ENCODE measurements around the gene KIZ. TPM values are rescaled to one million over a fixed set of nuclear protein-coding genes. Genes with fewer than 3 reads are reported as not detected.

The KIZ gene, protein sequence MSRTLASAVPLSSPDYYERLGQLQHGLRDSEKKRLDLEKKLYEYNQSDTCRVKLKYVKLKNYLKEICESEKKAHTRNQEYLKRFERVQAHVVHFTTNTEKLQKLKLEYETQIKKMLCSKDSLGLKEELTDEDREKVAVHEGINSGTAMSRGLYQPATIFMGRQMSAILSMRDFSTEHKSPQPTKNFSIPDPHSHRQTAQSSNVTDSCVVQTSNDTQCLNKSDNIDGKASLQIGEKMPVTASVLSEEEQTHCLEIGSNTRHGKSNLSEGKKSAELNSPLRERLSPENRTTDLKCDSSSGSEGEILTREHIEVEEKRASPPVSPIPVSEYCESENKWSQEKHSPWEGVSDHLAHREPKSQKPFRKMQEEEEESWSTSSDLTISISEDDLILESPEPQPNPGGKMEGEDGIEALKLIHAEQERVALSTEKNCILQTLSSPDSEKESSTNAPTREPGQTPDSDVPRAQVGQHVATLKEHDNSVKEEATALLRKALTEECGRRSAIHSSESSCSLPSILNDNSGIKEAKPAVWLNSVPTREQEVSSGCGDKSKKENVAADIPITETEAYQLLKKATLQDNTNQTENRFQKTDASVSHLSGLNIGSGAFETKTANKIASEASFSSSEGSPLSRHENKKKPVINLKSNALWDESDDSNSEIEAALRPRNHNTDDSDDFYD
- total RNA-seq (2022; extraction: Qiagen RNA extraction; ENCODE audit: low read depth), result 3.8 to 6.2 TPM (median 4.4 TPM) in 5 replicates

DNA sequence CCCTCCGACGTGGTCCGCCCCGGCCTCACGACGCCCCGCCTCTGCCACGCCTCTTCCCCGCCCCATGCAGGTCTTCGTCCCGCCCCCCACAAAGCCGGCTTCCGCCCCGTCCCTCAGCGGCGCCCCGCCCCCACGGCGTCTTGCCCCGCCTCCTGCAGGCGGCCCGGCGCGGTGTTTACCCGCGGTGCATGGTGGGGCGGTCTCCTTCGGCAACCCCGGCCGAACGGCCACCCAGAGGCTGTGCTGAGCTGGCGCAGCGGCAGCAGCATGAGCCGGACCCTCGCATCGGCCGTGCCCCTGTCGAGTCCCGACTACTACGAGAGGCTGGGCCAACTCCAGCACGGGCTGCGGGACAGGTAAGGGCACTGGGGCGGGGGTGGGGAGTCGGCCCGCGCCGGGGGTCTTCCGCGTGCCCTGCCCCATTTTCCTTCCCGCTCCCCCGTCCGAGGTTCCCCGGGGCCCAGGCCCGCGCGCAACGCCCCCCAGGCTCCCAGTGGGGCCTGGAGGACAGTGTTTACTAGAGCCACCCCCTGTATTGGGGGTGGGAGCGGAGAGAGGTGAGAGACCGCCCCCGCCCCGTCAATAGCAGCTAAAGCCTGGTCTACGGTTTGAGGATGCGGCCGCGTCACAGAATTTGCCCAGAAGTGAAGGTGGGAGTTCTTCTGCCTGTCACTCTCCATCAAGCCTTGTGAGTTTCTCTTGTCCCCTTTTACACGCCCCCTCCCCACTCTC is at the start of gene KIZ:
TSS of gene KIZ (plus strand) at position 234 of the 732 bp plus-strand sequence. CDS start at position 268, 34 bp downstream.

DNA sequence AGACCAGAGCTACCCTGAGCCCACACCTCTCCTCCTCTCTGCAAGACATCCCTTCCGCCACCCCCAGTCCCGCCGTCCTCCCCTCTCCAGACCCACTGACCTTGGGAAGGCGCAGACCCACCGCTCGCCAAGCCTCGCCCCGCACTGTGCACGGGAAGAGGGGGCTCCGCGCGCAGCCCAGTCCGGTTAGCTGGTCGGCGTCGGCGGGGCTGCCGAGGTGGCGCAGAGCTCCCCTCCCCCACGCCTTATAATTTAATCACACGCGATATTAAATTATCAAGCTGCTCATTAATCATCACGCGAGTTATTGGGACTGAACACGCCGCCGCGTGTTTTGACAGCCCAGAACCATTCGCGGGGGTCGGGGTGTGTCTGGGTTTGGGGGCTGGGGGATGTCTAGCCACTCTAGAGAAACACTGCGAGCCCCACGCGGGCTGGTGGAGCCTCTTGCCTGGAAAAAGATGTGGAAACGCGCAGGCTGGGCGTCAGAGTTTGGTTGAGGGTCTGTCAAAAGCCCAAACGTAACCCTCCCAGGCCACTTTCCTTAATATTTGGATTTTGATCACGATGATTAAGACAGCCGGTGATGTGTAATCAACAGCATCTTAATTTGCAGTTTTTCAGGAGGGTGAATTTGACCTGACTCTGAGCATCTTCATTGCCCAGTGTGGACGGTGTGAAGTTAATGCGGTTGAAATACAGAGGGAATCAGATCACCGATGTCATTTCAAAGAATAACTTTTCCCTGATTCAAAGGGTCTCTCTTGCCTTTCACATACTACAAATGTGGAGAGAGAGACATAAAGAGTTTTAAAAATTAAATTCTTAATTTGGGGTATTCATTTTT is 19.5 kb upstream of the KIZ start, which contains the start of gene LINC00237:
TSS of gene LINC00237 (minus strand) at position 188 of the 847 bp plus-strand sequence.

Other genes starting within 250 kb of the KIZ start
- not detected in 5 replicates for gene LINC00237, start 19.7 kb upstream of the KIZ start, total RNA-seq (2022; extraction: Qiagen RNA extraction; ENCODE audit: low read depth)
- gene XRN2, start 177.2 kb downstream of the KIZ start, total RNA-seq (2022; extraction: Qiagen RNA extraction; ENCODE audit: low read depth), result 90.6 to 110 TPM (median 101 TPM) in 5 replicates

Measured in A549 treated with ZK216348 at 1 μM for 4 hours (cell line).